COR-L47 (cell line): ENCODE results near the gene GPR42.
"Not testable (repeated sequence)": the region's sequence is repeated elsewhere in the genome, so short reads cannot be mapped to it uniquely, and the experiment has no call there.

Experiments used
- DNase-seq: peaks from one replicate; lab custom pipeline; 2025; lab: John Stamatoyannopoulos, UW

GPR42 gene

GRCh38 chr19:35396240-35396885 is 25.5 kb downstream of the GPR42 start:
- DNase-seq = no peak

DNA sequence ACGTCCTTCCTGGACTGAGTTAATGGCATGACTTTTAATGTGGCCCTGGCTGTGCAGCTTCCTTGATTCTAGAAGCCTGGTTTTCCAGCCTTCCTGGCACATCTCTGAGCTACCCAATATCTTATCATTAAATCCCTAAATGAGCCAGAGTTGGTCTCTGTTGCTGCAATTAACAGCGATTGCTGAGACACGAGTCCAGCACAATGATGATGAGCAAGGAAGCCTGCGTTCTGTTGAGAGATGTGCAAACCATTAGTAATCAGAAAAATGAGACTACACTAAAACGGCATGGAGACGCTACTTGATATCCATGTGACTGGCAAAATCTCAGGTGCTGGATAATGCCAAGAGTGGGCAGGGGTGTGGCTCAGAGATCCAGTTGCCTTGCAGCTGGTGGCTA is 26.2 kb downstream of the GPR42 start:
- no peak for DNase-seq

- DNase-seq = no peak
Observed at GRCh38 chr19:35398570-35398969, 27.7 kb downstream of the GPR42 start.

- no peak for DNase-seq
Observed at GRCh38 chr19:35399231-35399630, 28.4 kb downstream of the GPR42 start.

- no peak for DNase-seq
Observed at GRCh38 chr19:35399948-35400772, 29.3 kb downstream of the GPR42 start.

- DNase-seq = no peak
Observed at GRCh38 chr19:35400773-35401100, 29.9 kb downstream of the GPR42 start.

- not testable (repeated sequence) for DNase-seq
Observed at GRCh38 chr19:35401416-35401815, 30.5 kb downstream of the GPR42 start.

- DNase-seq = no peak
Observed at GRCh38 chr19:35403116-35403760, 32.4 kb downstream of the GPR42 start.

GRCh38 chr19:35404879-35405622 is 34.2 kb downstream of the GPR42 start:
- no peak for DNase-seq

DNA sequence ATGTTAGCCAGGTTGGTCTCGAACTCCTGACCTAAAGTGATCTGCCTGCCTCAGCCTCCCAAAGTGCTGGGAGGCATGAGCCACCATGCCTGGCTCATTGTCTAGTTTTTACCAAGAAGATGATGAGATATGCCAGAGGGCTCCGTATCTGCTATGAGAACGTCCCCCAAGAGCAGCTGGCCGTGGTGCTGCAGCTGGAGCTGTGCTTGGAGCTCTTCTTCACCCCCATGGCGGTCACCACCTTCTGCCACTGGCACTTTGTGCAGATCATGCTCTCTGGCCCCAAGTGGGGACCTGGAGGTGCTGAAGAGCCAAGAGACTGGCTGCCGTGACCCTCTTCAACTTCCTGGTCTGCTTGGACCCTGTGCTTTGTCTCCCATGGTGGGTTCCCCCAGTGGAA is 36.8 kb downstream of the GPR42 start:
- no peak for DNase-seq

DNA sequence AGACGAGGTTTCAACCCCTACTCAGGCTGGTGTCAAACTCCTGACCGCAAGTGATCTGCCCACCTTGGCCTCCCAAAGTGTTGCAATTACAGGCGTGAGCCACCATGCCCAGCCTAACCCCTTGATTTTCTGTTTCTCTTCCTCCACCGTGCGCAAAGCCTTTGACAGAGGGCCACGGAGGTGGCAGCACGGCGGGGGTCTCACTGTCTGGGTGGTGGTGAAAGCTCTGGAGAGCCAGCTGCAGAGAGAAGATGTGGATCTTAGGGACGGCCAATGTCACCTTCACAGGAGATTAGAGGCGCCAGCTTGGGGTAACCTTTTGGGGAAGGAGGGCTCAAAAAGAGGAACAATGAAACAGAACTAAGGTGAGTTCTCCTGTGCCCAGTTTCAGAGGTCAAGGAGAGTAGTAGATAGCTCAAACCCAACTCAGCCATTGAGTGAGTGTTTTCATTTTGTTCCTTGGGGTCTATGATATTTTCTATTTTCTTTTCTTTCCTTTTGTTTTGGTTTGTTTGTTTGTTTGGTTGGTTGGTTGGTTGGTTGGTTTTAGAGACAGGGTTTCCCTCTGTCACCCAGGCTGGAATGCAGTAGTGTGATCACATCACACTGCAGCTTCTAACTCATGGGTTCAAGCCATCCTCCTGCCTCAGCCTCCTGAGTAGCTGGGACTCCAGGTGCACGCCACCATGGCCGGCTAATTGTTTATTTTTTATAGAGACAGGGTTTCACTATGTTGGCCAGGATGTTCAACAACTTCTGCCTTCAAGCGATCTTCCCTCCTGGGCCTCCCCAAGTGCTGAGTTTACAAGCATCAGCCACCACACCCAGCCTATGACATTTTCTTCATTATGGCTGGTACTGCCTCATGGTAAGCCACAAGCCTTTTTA is 37.7 kb downstream of the GPR42 start:
- DNase-seq = no peak

GRCh38 chr19:35409191-35409590 is 38.3 kb downstream of the GPR42 start:
- no peak for DNase-seq

DNA sequence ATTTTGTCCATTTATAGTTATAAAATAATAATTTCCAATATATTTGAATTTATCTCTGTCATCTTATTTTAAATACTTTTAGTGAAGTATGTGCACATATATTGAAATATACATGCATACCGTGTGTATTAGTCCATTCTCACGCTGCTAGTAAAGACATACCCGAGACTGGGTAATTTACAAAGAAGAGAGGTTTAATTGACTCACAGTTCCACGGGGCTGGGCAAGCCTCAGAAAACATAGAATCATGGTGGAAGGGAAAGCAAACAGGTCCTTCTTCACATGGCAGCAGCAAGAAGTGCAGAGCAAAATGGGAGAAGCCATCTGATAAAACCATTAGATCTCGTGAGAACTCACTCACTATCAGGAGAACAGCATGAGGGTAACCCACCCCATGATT is 39.6 kb downstream of the GPR42 start:
- DNase-seq = no peak

DNA sequence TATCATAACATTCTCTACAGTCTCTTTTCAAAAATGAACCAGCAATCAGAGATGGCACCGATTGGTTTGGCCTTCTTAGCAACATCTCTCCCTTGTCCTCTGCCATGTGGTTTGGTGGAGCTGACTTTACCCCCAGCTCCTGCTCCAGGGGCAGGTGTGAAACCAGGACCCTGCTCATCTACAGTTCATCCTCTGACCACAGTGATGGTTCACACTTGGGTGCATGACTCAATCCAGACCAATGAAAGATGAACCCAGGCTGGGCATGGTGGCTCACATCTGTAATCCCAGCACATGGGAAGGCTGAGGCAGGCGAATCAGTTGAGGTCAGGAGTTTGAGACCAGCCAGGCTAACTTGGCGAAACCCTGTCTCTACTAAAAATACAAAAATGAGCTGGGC is 43.6 kb downstream of the GPR42 start:
- no peak for DNase-seq

- no peak for DNase-seq
Observed at GRCh38 chr19:35416331-35416730, 45.5 kb downstream of the GPR42 start.

GRCh38 chr19:35417278-35417677 is 46.4 kb downstream of the GPR42 start:
- DNase-seq = no peak

GRCh38 chr19:35417713-35418534 is 47.1 kb downstream of the GPR42 start:
- no peak for DNase-seq

- no peak for DNase-seq
Observed at GRCh38 chr19:35419046-35419445, 48.2 kb downstream of the GPR42 start.

GRCh38 chr19:35419805-35420204 is 48.9 kb downstream of the GPR42 start:
- no peak for DNase-seq

GRCh38 chr19:35421362-35421761 is 50.5 kb downstream of the GPR42 start:
- DNase-seq = no peak
